Activated CD8-positive, alpha-beta T cell treated with anti-CD3 and anti-CD28 coated beads, Interleukin-2, amount 10 ng/mL, durations not matched to agents 7 days and 5 days (primary cell): Measurements from ENCODE around the gene EIF2B1. TPM values are rescaled to one million over a fixed set of nuclear protein-coding genes. Genes with fewer than 3 reads are reported as not detected.

Experiments
- ATAC-seq: fragments of 150-1000 bp; cut with Tn5 transposase; one replicate; pipeline ENCODE4 v1.10.0; 2021; ENCODE audit warnings: moderate library complexity
- CTCF ChIA-PET: fragments of 350-600 bp; sonication (Branson Sonifier 250); formaldehyde crosslinking; loops from one replicate; lab custom pipeline; 2021; ENCODE audit warnings: antibody characterized with exemption; lab: Charles Lee
- POLR2A ChIA-PET: fragments of 350-600 bp; sonication (Branson Sonifier 250); formaldehyde crosslinking; loops from one replicate; lab custom pipeline; 2021; ENCODE audit warnings: antibody characterized with exemption; lab: Charles Lee
- DNase-seq: peaks from one replicate; pipeline ENCODE4 v3.0.0-alpha.2; 2020
- H3K27ac Mint-ChIP-seq: one replicate; pipeline ENCODE4 v1.8.0; 2021; ENCODE audit warnings: mild to moderate bottlenecking, mixed read lengths
- H3K27me3 Mint-ChIP-seq: one replicate; pipeline ENCODE4 v1.8.0; 2021; ENCODE audit warnings: low read depth, mixed read lengths
- H3K36me3 Mint-ChIP-seq: one replicate; pipeline ENCODE4 v1.8.0; 2021; ENCODE audit warnings: low read depth, mixed read lengths
- H3K4me1 Mint-ChIP-seq: one replicate; pipeline ENCODE4 v1.8.0; 2021; ENCODE audit warnings: low read depth, mixed read lengths
- H3K4me3 Mint-ChIP-seq: one replicate; pipeline ENCODE4 v1.8.0; 2021; ENCODE audit warnings: mild to moderate bottlenecking, mixed read lengths
- H3K9me3 Mint-ChIP-seq: one replicate; pipeline ENCODE4 v1.8.0; 2022; ENCODE audit warnings: mixed read lengths; ENCODE audit not compliant: insufficient read depth
- total RNA-seq, 2 experiments: library from RNA; stranded (reverse); gene quantifications; one replicate each; pipeline ENCODE4 v1.2.3, GENCODE V29; 2021

The EIF2B1 gene
- total RNA-seq = 10 to 100 TPM; 70.2 to 73.6 TPM

DNA sequence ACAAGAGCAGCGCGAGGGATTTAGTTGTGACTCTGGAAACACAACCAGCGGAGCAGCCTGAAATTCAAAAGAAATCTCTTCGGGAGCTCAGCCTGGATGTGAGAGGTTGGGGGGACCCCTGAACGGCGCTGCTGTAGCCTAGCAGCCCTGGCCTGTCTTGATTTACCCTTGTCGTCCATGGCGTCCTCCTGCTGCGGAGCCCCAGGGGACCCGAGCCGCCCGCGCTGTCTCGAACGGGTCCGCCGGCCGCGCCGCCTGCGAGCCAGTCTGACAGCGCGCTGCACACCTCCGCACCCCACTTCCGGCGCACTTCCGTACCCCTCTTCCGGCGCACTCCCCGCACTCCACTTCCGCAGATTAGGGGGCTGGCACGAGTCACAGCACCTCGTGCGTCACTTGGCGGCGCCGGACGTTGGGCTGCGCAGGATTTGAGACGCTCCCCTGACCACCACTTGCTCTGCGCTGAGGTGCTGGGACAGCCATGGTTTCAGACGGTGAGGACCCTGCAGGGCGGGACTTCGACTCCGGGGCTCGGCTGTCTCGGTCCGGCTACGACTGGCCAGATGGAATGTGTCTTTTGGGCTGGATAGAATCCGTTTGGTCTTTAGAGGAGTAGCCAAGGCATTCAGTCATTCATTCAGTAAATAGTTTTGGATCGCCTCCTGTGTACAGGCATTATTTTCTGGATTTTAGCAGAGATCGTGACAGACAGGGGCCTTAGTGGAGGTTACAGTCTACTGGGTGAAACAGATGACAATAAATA is at the start of gene EIF2B1, which contains the start of gene GTF2H3:
EIF2B1 (minus strand) TSS at position 308 of the 763 bp plus-strand sequence; CDS start at position 179, 129 bp downstream.
GTF2H3 (plus strand) TSS at position 451 of the 763 bp plus-strand sequence; CDS start at position 482, 31 bp downstream.
- ATAC-seq = peak; percentile 97
- no peaks in the 10 kb centered on the region for H3K27me3 Mint-ChIP-seq
- H3K4me3 Mint-ChIP-seq = peak within 1 kb of the TSS; percentile 94
- peak within 1 kb of the TSS; percentile 96 for H3K27ac Mint-ChIP-seq
- DNase-seq = peak; percentile 99
- ChIA-PET CTCF (interaction anchor here (1.2 kb wide), 2 partner anchors 15 to 81 kb away, joined by 3 read pairs; no protein-coding TSS in a partner anchor), POLR2A (interaction anchor here (1.1 to 2.7 kb wide), 3 partner anchors 79 to 246 kb away, joined by 3 to 15 read pairs (median 3); partner anchors contain the start of gene ATP6V0A2)
- peaks cover 28% of the 10 kb centered on the region for H3K36me3 Mint-ChIP-seq
- H3K9me3 Mint-ChIP-seq = no peaks in the 10 kb centered on the region
- peaks cover 29% of the 10 kb centered on the region for H3K4me1 Mint-ChIP-seq

DNA sequence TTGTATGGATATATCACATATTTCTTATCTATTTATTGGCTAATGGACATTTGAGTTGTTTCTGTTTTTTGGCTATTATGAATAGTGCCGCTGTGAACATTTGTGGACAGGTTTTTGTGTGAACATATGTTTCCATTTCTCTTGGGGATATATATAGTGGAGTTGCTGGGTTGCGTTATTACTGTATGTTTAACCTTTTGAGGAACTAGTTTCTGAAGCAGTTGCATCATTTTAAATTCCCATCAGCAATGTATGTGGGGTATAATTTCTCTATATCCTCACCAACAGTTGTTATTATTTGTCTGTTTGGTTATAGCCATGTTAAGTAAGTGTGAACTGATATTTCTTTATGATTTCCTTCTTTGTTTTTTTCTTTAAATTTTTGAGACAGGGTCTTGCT is 48.1 kb upstream of the EIF2B1 start:
- Mint-ChIP-seq H3K4me3 (no peak overlapping the region), H3K9me3 (no peaks in the 10 kb centered on the region), H3K36me3 (peaks cover 2% of the 10 kb centered on the region), H3K27ac (no peak overlapping the region), H3K27me3 (no peaks in the 10 kb centered on the region), H3K4me1 (peaks cover 4% of the 10 kb centered on the region)
- ChIA-PET CTCF (interaction anchor here (1.1 kb wide), 1 partner anchor 15 kb away, joined by 3 read pairs; no protein-coding TSS in a partner anchor), POLR2A (no interaction called here)
- ATAC-seq = no peak
- no peak for DNase-seq

DNA sequence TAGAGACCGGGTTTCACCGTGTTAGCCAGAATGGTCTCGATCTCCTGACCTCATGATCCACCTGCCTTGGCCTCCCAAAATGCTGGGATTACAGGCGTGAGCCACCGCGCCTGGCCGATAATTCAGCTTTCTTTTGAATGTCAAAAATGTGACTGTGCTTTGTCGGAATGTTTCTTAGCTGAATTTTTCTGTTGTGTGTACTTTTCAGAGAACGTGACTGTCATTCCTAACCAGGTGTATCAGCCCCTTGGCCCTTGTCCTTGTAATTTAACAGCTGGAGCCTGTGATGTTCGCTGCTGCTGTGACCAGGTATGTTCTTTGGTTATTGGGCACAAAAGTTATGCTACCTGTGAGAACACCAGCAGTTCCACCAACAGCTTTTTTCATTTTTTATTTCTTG is 45.5 kb upstream of the EIF2B1 start:
- no peaks in the 10 kb centered on the region for H3K36me3 Mint-ChIP-seq
- CTCF ChIA-PET = no interaction called here

DNA sequence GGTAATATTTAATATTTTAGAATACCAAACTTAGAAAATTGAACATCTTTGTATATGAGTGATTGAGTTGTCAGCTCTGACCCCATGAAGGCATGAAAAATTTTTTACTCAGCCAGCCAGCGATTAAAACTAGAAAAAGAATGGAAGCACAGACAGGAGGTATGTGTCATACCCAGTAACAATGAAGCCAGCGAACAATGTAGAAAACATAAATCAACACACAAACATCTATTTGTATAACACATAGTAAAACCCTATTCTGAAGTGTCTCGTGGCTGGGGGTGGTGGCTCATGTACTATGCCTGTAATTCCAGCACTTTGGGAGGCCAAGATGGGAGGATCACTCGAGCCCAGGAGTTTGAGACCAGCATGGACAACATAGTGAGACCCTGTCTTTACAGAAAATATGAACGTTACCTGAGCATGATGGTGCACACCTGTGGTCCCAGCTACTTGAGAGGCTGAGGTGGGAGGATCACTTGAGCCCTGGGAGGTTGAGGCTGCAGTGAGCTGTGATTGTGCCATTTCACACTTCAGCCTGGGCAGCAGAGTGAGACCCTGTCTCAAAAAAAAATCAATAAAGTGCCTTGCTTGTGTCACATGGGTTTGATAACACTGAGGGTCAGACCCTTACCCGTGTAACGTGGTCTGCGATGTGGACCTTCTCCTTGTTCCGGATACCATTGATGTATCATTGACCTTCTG is 43.3 kb upstream of the EIF2B1 start:
- Mint-ChIP-seq H3K27me3 (no peaks in the 10 kb centered on the region), H3K27ac (no peak overlapping the region), H3K4me1 (peaks cover 6% of the 10 kb centered on the region), H3K36me3 (no peaks in the 10 kb centered on the region), H3K9me3 (no peaks in the 10 kb centered on the region), H3K4me3 (no peak overlapping the region)
- ATAC-seq (no peak), DNase-seq (no peak)
- CTCF ChIA-PET = no interaction called here
- POLR2A ChIA-PET = no interaction called here

More for the DNA sequence above, 45.5 kb upstream of the EIF2B1 start:
- Mint-ChIP-seq H3K9me3 (no peaks in the 10 kb centered on the region), H3K4me1 (peaks cover 2% of the 10 kb centered on the region), H3K4me3 (no peak overlapping the region), H3K27me3 (no peaks in the 10 kb centered on the region), H3K27ac (no peak overlapping the region)
- ATAC-seq (no peak), DNase-seq (no peak)
- POLR2A ChIA-PET = no interaction called here

DNA sequence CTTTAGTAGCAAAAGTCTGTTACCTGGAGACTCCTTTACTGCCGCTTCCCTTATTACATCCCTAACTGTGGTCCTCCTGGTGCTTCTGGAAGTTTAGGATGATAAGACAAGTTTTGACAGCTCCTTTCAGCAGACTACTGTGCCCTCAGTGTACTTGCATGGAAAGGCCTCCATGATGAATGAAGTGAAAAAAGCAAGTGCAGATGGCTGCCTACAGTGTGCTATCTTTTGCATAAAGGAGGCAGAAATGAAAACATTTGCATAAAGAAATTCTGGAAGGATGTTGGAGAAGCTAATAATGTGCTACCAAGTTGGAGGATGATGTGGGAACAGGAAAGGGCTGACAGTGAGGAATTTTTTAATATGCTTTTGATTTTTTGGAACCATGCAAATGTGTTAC is 42.0 kb upstream of the EIF2B1 start:
- Mint-ChIP-seq H3K36me3 (no peaks in the 10 kb centered on the region), H3K27me3 (no peaks in the 10 kb centered on the region), H3K27ac (no peak overlapping the region), H3K9me3 (no peaks in the 10 kb centered on the region), H3K4me1 (peaks cover 15% of the 10 kb centered on the region), H3K4me3 (no peak overlapping the region)
- ATAC-seq (no peak), DNase-seq (no peak)
- ChIA-PET POLR2A (interaction anchor here (1.0 kb wide), 1 partner anchor 13 kb away, joined by 4 read pairs; no protein-coding TSS in a partner anchor), CTCF (interaction anchor here (1.1 kb wide), 1 partner anchor 93 kb away, joined by 3 read pairs; no protein-coding TSS in a partner anchor)

DNA sequence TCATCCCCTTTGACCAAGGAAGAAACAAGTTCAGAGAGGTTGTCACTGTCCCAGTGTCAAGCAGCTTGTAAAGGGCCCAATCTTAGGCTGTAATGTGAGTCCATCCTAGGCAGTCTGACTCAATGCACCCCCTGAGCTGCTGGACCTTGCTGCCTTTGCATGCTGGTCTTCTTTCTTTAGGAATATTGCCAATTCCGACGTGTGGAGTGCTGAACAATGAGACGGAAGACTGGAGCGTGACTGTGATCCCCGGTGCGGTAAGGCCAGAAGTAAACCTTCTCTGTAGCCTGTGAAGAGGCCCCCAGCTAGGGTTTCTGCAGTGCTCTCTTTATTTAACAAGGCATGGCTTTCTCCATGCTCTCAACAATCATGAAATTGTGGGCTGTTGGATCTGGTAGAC is 38.4 kb upstream of the EIF2B1 start:
- no peak overlapping the region for H3K27ac Mint-ChIP-seq
- CTCF ChIA-PET = no interaction called here

DNA sequence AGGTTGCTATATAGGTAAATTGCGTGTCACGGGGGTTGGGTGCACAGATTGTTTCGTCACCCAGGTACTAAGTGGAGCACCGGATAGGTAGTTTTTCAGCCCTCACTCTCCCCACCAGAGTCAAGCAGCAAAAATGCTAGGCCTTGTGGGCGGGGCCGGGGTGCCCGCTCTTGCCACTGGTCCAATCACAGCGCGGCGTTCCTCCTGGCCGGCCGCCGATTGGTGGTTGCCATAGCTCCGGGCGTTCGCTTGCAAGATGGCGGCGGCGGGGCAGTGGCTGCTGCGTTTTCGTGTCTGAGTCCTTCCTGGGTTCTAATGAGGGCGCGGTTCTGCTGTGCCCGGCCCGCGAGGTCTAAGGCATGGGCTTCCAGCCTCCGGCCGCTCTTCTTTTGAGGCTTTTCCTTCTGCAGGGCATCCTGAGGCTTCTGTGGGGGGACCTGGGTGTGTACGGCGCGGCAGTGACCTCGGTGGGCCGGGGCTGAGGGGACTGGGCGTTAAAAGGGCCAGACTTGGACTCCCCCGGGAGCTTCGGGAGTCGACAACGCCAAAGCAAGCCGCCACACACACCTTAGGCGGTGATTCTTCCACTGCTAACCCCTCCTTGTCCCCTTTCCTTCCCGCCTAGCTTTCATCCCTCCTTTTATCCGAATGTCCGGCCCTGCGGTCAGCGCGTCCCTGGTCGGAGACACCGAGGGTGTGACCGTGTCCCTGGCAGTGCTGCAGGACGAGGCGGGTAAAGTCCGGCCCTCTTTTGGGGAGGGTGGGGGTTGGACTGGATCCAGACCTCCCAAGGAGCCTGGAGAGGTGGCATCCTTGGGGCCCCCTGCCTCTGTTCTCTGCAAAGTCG is 37.6 kb upstream of the EIF2B1 start, which contains the start of gene TCTN2:
TCTN2 (plus strand) TSS at position 232 of the 847 bp plus-strand sequence; CDS start at position 360, 128 bp downstream.
- ATAC-seq = peak; percentile 100
- H3K9me3 Mint-ChIP-seq = no peaks in the 10 kb centered on the region
- no peaks in the 10 kb centered on the region for H3K27me3 Mint-ChIP-seq
- DNase-seq = peak; percentile 97
- CTCF ChIA-PET = interaction anchor here (1.0 kb wide), 1 partner anchor 91 kb away, joined by 4 read pairs; the partner anchor contains the start of gene DNAH10
- peaks cover 15% of the 10 kb centered on the region for H3K4me1 Mint-ChIP-seq
- peak within 1 kb of the TSS; percentile 55 for H3K27ac Mint-ChIP-seq
- no peaks in the 10 kb centered on the region for H3K36me3 Mint-ChIP-seq
- peak within 1 kb of the TSS; percentile 85 for H3K4me3 Mint-ChIP-seq
- POLR2A ChIA-PET = interaction anchor here (1.2 kb wide), 1 partner anchor 41 kb away, joined by 3 read pairs; the partner anchor contains the start of gene ATP6V0A2

More for the DNA sequence above, 38.4 kb upstream of the EIF2B1 start:
- no peaks in the 10 kb centered on the region for H3K27me3 Mint-ChIP-seq
- H3K4me3 Mint-ChIP-seq = peak overlapping the region; percentile 85
- POLR2A ChIA-PET = interaction anchor here (1.2 kb wide), 1 partner anchor 40 kb away, joined by 3 read pairs; the partner anchor contains the start of gene ATP6V0A2
- H3K4me1 Mint-ChIP-seq = peaks cover 15% of the 10 kb centered on the region
- H3K36me3 Mint-ChIP-seq = no peaks in the 10 kb centered on the region
- DNase-seq = no peak
- H3K9me3 Mint-ChIP-seq = no peaks in the 10 kb centered on the region
- ATAC-seq = no peak

DNA sequence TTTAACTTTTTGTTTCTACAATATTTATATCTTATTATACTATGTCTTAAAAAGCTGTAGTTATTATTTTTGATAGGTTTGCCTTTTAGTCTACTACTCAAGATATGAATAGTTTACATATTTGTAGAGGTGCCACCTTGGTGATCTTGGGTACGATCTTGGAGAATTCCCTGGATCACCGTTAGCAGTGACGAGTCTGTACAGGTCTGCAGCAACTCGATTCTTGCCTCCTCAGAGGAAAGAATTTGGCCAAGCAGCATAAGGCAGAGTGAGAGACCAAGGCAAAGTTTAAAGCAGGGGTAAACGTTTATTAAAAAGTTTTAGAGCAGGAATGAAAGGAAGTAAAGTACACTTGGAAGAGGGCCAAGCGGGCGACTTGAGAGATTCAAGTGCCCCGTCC is 34.3 kb upstream of the EIF2B1 start:
- Mint-ChIP-seq H3K27ac (no peak overlapping the region), H3K4me3 (no peak overlapping the region), H3K36me3 (peaks cover 13% of the 10 kb centered on the region), H3K9me3 (no peaks in the 10 kb centered on the region), H3K27me3 (no peaks in the 10 kb centered on the region), H3K4me1 (peaks cover 15% of the 10 kb centered on the region)
- no peak for DNase-seq
- ATAC-seq = no peak
- POLR2A ChIA-PET = no interaction called here
- CTCF ChIA-PET = no interaction called here

DNA sequence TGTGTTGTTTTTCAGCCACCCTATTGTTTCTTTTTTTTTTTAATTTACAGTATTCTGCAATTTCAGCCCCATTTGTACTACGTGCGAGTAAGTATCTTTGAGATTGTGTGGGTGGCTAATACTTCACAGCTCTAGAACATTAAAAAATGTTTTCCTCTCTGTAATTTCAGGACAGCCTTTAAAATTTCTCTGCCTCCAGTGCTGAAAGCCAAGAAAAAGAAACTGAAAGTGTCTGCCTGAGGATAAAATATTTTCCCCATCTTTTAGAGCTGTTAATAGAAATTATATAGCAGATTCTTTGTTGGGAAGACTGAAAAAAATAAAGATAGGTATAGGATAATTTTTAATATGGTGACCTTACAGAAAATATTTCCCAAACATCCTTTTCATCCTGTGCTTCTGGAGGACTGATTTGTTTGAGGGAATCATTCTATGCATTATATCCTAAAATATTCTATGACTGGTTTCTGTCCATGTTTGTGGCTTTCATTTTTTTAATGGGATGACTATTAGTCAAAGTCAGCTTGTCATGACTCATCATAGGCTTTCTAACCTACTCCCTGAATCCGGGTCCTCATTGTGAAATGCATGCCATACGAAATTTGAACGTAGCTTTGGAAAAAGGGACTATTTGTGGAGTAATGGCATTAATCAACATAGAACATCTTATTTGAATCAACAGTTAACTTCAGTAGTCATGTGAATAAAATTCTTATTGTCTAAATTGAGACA is 26.7 kb upstream of the EIF2B1 start:
- Mint-ChIP-seq H3K9me3 (no peaks in the 10 kb centered on the region), H3K27ac (peak overlapping the region; percentile 56), H3K4me3 (no peak overlapping the region), H3K36me3 (peaks cover 33% of the 10 kb centered on the region), H3K4me1 (peaks cover 16% of the 10 kb centered on the region), H3K27me3 (no peaks in the 10 kb centered on the region)
- ChIA-PET POLR2A (interaction anchor here (1.0 kb wide), 1 partner anchor 10 kb away, joined by 3 read pairs; no protein-coding TSS in a partner anchor), CTCF (interaction anchor here (1.5 to 1.7 kb wide), 2 partner anchors 10 to 101 kb away, joined by 3 to 4 read pairs; no protein-coding TSS in a partner anchor)
- ATAC-seq = no peak
- no peak for DNase-seq

DNA sequence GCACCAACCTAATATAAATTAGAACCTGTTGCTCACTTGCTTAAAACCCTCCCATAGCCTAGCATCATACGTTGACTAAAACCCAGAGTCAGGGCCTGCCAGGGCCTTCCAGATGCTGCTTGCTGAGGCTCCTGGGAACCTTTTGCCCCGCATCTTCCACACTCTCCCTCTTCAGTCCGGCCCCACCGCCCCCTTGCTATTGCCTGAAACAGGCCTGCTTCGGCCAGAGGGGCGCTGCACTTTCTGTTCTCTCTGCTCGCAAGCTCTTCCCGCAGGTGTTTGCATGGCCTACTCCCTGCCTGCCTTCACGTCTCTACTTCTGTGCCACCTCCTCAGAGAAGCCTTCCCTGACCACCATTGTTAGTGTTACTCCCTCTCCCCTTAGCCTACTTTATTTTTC is 23.7 kb upstream of the EIF2B1 start:
- Mint-ChIP-seq H3K27me3 (no peaks in the 10 kb centered on the region), H3K4me1 (peaks cover 16% of the 10 kb centered on the region), H3K4me3 (no peak overlapping the region), H3K27ac (no peak overlapping the region), H3K36me3 (peaks cover 34% of the 10 kb centered on the region), H3K9me3 (no peaks in the 10 kb centered on the region)
- DNase-seq (no peak), ATAC-seq (no peak)
- ChIA-PET POLR2A (no interaction called here), CTCF (no interaction called here)
